Mammary epithelial cell (primary cell): ENCODE measurements around the gene SMARCC1.

Experiments
- CTCF ChIP-seq, 2 donors: IDR thresholded peaks in 1 of 2; conservative IDR thresholded peaks in 1 of 2; 2 replicates each; pipeline ENCODE4 v1.5.1; 2011 to 2012; ENCODE audit warnings: inconsistent platforms in 2 of 2, low read length in 2 of 2, mild to moderate bottlenecking in 2 of 2, control low read depth in 1 of 2, low read depth in 1 of 2; ENCODE audit not compliant: insufficient read depth in 1 of 2; ENCODE audit errors: extremely low read depth in 1 of 2
- EZH2 ChIP-seq: IDR thresholded peaks from 2 replicates; pipeline ENCODE4 v1.6.1; 2012; ENCODE audit warnings: low read length, inconsistent platforms, borderline replicate concordance

- TF ChIP-seq CTCF (conservative IDR thresholded peaks at IDR 0.05 in 1 of 2, IDR thresholded peaks at IDR 0.05 in 1 of 2; ENCODE audit: extremely low read depth in 1 of 2, insufficient read depth in 1 of 2, low read depth in 1 of 2, low read length in 2 of 2) (no peak), EZH2 (no peak)
These were observed 65.8 kb downstream of the SMARCC1 start for GRCh38 chr3:47715928-47716327.
